ENCODE data around the gene CCDC178.

Gene CCDC178

DNA sequence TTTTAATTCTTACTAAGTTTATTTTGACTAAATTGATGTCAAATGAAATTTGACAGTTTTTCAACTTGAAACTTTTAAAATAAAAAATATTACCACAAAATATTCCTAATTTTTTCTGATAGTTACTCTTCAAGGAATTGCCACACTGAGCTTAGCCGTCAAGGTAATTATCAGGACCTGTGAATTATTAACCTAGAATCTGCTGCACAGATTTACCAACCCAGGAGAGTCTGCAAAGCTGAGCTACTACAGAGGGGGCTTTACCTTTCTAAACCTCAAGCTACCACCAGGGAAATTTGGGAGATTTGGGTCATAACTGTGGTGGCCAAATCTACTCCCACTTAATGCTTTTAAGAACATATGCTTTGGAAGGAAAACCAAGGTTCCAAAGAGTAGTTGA, 324.6 kb downstream of the CCDC178 start:
- H3K27ac Mint-ChIP-seq, result peak overlapping the region; percentile 0 to 61 (median 57)
- H3K27me3 Mint-ChIP-seq (ENCODE audit: low read depth), result no peaks in the 10 kb centered on the region
- no peak overlapping the region for H3K4me3 Mint-ChIP-seq
- H3K36me3 Mint-ChIP-seq (ENCODE audit: low read depth), result no peaks in the 10 kb centered on the region
- TF ChIP-seq, protein P1, sequence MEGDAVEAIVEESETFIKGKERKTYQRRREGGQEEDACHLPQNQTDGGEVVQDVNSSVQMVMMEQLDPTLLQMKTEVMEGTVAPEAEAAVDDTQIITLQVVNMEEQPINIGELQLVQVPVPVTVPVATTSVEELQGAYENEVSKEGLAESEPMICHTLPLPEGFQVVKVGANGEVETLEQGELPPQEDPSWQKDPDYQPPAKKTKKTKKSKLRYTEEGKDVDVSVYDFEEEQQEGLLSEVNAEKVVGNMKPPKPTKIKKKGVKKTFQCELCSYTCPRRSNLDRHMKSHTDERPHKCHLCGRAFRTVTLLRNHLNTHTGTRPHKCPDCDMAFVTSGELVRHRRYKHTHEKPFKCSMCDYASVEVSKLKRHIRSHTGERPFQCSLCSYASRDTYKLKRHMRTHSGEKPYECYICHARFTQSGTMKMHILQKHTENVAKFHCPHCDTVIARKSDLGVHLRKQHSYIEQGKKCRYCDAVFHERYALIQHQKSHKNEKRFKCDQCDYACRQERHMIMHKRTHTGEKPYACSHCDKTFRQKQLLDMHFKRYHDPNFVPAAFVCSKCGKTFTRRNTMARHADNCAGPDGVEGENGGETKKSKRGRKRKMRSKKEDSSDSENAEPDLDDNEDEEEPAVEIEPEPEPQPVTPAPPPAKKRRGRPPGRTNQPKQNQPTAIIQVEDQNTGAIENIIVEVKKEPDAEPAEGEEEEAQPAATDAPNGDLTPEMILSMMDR (IDR thresholded peaks at IDR 0.05; ENCODE audit: unreplicated experiment in 3 of 3), result no peak
- H3K9me3 Mint-ChIP-seq, result peaks cover 13% of the 10 kb centered on the region
- H3K4me1 Mint-ChIP-seq, result peaks cover 5% of the 10 kb centered on the region

DNA sequence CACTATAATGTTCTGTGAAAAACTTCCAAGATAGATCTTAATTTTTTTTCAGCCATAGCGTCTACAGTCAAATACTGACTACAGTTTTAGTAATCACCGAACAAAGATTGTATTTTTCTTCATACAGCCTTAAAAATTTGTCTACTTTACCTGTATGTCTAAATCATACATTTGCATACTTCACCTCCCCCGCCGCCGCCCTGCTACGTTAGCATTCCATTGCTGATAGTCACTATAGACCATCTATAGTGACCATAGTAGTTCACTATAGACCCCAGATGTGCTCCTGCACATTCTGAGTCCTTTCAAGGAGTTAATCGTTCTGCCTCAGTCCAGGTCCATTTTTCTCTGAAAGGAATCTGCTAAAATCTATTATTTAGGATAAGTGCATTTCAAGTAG, 325.0 kb downstream of the CCDC178 start:
- Mint-ChIP-seq H3K27me3 (ENCODE audit: low read depth) (no peaks in the 10 kb centered on the region), H3K9me3 (peaks cover 13% of the 10 kb centered on the region), H3K4me3 (no peak overlapping the region), H3K4me1 (peaks cover 5% of the 10 kb centered on the region), H3K36me3 (ENCODE audit: low read depth) (no peaks in the 10 kb centered on the region), H3K27ac (peak overlapping the region in 1 of 3 experiments; percentile 61)
- TF ChIP-seq, protein P1 (IDR thresholded peaks at IDR 0.05; ENCODE audit: unreplicated experiment in 3 of 3), result no peak

DNA sequence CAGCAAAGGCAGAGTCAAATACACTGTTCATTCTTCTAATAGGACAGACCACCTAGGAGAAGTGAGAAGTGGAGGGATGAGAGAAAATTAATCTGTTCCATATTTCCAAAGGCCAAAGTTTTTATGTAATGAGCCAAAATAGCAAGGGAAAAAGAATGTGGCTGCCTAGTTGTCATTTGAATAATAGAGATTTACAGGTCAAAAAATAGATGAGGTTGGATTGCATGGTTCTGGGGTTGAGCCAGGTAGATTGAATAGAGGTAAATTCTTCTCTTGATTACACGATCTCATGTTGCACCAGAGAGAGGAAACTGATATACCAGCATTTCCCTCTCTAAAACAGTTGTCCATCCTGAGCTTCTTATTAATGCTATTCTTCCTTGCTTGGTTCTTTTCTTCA, 325.8 kb downstream of the CCDC178 start:
- H3K9me3 Mint-ChIP-seq, result peaks cover 10% of the 10 kb centered on the region
- TF ChIP-seq, protein P1 (IDR thresholded peaks at IDR 0.05; ENCODE audit: unreplicated experiment in 3 of 3), result no peak
- no peak overlapping the region for H3K4me3 Mint-ChIP-seq
- no peaks in the 10 kb centered on the region for H3K27me3 Mint-ChIP-seq (ENCODE audit: low read depth)
- no peaks in the 10 kb centered on the region for H3K36me3 Mint-ChIP-seq (ENCODE audit: low read depth)
- no peak overlapping the region for H3K27ac Mint-ChIP-seq
- peaks cover 5% of the 10 kb centered on the region for H3K4me1 Mint-ChIP-seq

DNA sequence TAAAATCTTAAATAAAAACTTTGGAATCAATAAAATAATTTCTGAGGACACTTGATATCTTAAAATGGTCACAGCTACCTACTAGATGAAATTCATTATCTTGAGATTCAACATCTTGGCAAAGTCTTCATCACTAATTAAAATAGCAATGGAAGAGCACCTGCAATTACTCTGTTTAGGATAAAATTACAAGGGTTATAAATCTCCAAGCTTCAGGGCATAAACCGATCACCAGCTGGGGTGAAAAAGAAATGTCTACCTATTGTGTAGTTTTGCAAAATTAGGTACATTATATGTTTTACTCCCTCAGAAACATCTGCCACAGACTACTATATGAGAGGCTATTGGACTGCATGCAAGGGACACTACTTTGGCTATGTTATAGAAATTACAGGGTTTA, 327.1 kb downstream of the CCDC178 start:
- no peaks in the 10 kb centered on the region for H3K27me3 Mint-ChIP-seq (ENCODE audit: low read depth)
- H3K4me1 Mint-ChIP-seq, result peaks cover 5% of the 10 kb centered on the region
- TF ChIP-seq, protein P1 (IDR thresholded peaks at IDR 0.05; ENCODE audit: unreplicated experiment in 3 of 3), result no peak
- no peak overlapping the region for H3K4me3 Mint-ChIP-seq
- no peaks in the 10 kb centered on the region for H3K36me3 Mint-ChIP-seq (ENCODE audit: low read depth)
- H3K27ac Mint-ChIP-seq, result no peak overlapping the region
- H3K9me3 Mint-ChIP-seq, result peaks cover 7% of the 10 kb centered on the region

DNA sequence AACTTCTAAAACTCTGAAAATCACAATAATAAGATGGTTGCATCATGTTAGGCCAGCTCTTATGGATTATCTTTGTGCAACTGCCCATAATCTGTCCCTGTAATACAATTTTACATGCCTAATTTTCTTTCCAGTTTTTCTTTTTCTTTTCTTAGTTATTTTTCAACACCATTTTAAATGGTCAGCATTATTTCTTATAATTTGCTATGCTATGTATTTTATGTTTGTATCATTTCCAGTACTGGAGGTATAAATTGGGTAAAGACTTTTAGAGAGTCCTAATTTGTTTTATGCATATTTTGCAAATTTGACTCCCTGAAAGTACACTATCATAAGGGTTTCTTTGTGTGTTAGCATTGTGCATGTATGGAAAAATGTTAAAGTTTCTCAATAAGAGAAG, 333.0 kb downstream of the CCDC178 start:
- TF ChIP-seq, protein P1 (IDR thresholded peaks at IDR 0.05; ENCODE audit: unreplicated experiment in 3 of 3), result no peak
- H3K27me3 Mint-ChIP-seq (ENCODE audit: low read depth), result no peaks in the 10 kb centered on the region
- no peak overlapping the region for H3K4me3 Mint-ChIP-seq
- no peaks in the 10 kb centered on the region for H3K4me1 Mint-ChIP-seq
- peaks cover 5% of the 10 kb centered on the region for H3K9me3 Mint-ChIP-seq
- no peak overlapping the region for H3K27ac Mint-ChIP-seq
- H3K36me3 Mint-ChIP-seq (ENCODE audit: low read depth), result no peaks in the 10 kb centered on the region

DNA sequence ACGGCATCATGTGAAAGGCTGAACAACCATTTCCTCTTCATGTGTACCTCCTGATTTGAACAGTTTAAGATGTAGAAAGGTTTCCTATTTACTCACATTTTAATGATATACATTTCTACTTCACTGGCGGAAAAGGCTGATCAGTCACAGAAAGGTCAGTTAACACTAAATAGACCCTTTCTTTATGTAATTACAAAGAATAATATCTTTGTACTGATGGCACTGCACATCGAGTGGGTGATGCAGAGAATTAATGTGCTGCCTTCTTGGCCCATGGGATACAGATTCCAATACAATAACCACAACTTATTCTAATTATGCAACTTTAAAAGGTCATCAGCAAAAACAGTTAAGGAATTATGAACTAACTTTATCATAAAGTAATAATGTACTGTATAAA, 339.2 kb downstream of the CCDC178 start:
- Mint-ChIP-seq H3K4me1 (no peaks in the 10 kb centered on the region), H3K27me3 (ENCODE audit: low read depth) (no peaks in the 10 kb centered on the region), H3K36me3 (ENCODE audit: low read depth) (no peaks in the 10 kb centered on the region), H3K4me3 (no peak overlapping the region), H3K27ac (no peak overlapping the region), H3K9me3 (no peaks in the 10 kb centered on the region)
- TF ChIP-seq, protein P1 (IDR thresholded peaks at IDR 0.05; ENCODE audit: unreplicated experiment in 3 of 3), result no peak

Data from nephron (organoid).